ENCODE measurements around the gene OR2AG1.

GRCh38 chr11:6782720-6783119 lies at the start of gene OR2AG1:
- TF ChIP-seq CTCF (optimal IDR thresholded peaks at IDR 0.05 in 1 of 3, IDR thresholded peaks at IDR 0.05 in 1 of 3, conservative IDR thresholded peaks at IDR 0.05 in 1 of 3; ENCODE audit: extremely low read depth in 1 of 3, insufficient read depth in 2 of 3, low read length in 3 of 3): no peak
- TF ChIP-seq EZH2 (IDR thresholded peaks at IDR 0.05; ENCODE audit: low read length): no peak
